HepG2 (cell line): Measurements from ENCODE around the gene SUSD3. TPM values are rescaled to one million over a fixed set of nuclear protein-coding genes. Genes with fewer than 3 reads are reported as not detected.

ENCODE experiments used
- AKAP8 ChIP-seq: sonication (generic); formaldehyde crosslinking; IDR thresholded peaks from 2 replicates; pipeline ENCODE4 v1.5.1; 2020; ENCODE audit warnings: mild to moderate bottlenecking, missing genetic modification reagents
- CSRNP2 ChIP-seq: sonication (generic); formaldehyde crosslinking; conservative IDR thresholded peaks from 2 replicates; pipeline ENCODE4 v1.8.0; 2022; ENCODE audit warnings: low read depth, missing genetic modification reagents
- GABPA ChIP-seq, 2 experiments: IDR thresholded peaks; 2 replicates each; pipeline ENCODE4 v1.6.1; 2011 to 2016; ENCODE audit warnings: low read depth in 2 of 2, low read length in 1 of 2, missing biosample characterization in 1 of 2, missing genetic modification characterization in 1 of 2
- HNRNPLL ChIP-seq: fragments of 200-400 bp; formaldehyde crosslinking; IDR thresholded peaks from 2 replicates; pipeline ENCODE4 v1.6.1; 2017; ENCODE audit warnings: mild to moderate bottlenecking, low read depth, low read length; ENCODE audit not compliant: poor library complexity, severe bottlenecking
- JARID2 ChIP-seq: sonication (generic); formaldehyde crosslinking; IDR thresholded peaks from 2 replicates; pipeline ENCODE4 v1.8.1; 2023; ENCODE audit warnings: missing genetic modification reagents, inconsistent platforms; ENCODE audit not compliant: insufficient replicate concordance
- KLF15 ChIP-seq: sonication (generic); formaldehyde crosslinking; IDR thresholded peaks from 2 replicates; pipeline ENCODE4 v1.8.1; 2023; ENCODE audit warnings: borderline replicate concordance, mild to moderate bottlenecking, inconsistent platforms, missing genetic modification reagents, mixed read lengths
- KLF6 ChIP-seq: IDR thresholded peaks from 2 replicates; pipeline ENCODE4 v1.8.0; 2016; ENCODE audit warnings: missing biosample characterization, missing genetic modification reagents
- MEIS1 ChIP-seq: sonication (generic); formaldehyde crosslinking; IDR thresholded peaks from 2 replicates; pipeline ENCODE4 v1.9.0; 2021; ENCODE audit warnings: mild to moderate bottlenecking, missing genetic modification reagents, moderate library complexity, borderline replicate concordance
- MXD4 ChIP-seq: IDR thresholded peaks from 2 replicates; pipeline ENCODE4 v1.6.1; 2016; ENCODE audit warnings: mild to moderate bottlenecking, missing biosample characterization, missing genetic modification reagents
- PHB2 ChIP-seq: fragments of 450-650 bp; IDR thresholded peaks from 2 replicates; pipeline ENCODE4 v1.6.1; 2018; ENCODE audit not compliant: partially characterized antibody
- RORA ChIP-seq: sonication (generic); formaldehyde crosslinking; IDR thresholded peaks from 2 replicates; pipeline ENCODE4 v1.5.0; 2020; ENCODE audit warnings: mild to moderate bottlenecking, missing genetic modification reagents, moderate library complexity
- SETDB1 ChIP-seq: sonication (generic); formaldehyde crosslinking; IDR thresholded peaks from 2 replicates; pipeline ENCODE4 v1.5.1; 2020; ENCODE audit warnings: missing genetic modification reagents, mild to moderate bottlenecking, borderline replicate concordance
- SRSF9 ChIP-seq: fragments of 200-400 bp; formaldehyde crosslinking; IDR thresholded peaks from 2 replicates; pipeline ENCODE4 v1.6.1; 2018; ENCODE audit warnings: borderline replicate concordance, mild to moderate bottlenecking, low read depth, low read length; ENCODE audit not compliant: insufficient read depth, poor library complexity, severe bottlenecking
- ZBTB26 ChIP-seq: IDR thresholded peaks from 2 replicates; pipeline ENCODE4 v1.6.1; 2016; ENCODE audit warnings: missing compliant biosample characterization, missing genetic modification reagents, borderline replicate concordance
- ZFP90 ChIP-seq: sonication (generic); formaldehyde crosslinking; IDR thresholded peaks from 2 replicates; pipeline ENCODE4 v1.8.0; 2022; ENCODE audit warnings: missing genetic modification reagents, mild to moderate bottlenecking, inconsistent platforms, borderline replicate concordance
- ZMAT3 ChIP-seq: sonication (generic); formaldehyde crosslinking; conservative IDR thresholded peaks from 2 replicates; pipeline ENCODE4 v1.7.0; 2021; ENCODE audit warnings: missing genetic modification reagents
- ZNF253 ChIP-seq: sonication (generic); formaldehyde crosslinking; IDR thresholded peaks from 2 replicates; pipeline ENCODE4 v1.8.0; 2022; ENCODE audit warnings: mild to moderate bottlenecking, missing genetic modification reagents, borderline replicate concordance
- ZNF441 ChIP-seq: sonication (generic); formaldehyde crosslinking; IDR thresholded peaks from 2 replicates; pipeline ENCODE4 v1.7.0; 2021; ENCODE audit warnings: missing genetic modification reagents, borderline replicate concordance
- ZNF484 ChIP-seq: sonication (generic); formaldehyde crosslinking; IDR thresholded peaks from 2 replicates; pipeline ENCODE4 v1.5.1; 2020; ENCODE audit warnings: mild to moderate bottlenecking, low read depth, missing genetic modification reagents, borderline replicate concordance
- ZNF572 ChIP-seq: sonication (generic); formaldehyde crosslinking; IDR thresholded peaks from 2 replicates; pipeline ENCODE4 v1.5.1; 2020; ENCODE audit warnings: mild to moderate bottlenecking, missing genetic modification reagents
- ZNF614 ChIP-seq: IDR thresholded peaks from 2 replicates; pipeline ENCODE4 v1.6.1; 2018; ENCODE audit warnings: missing biosample characterization, missing genetic modification reagents, inconsistent platforms, borderline replicate concordance
- polyA plus RNA-seq, 8 experiments: library from polyadenylated mRNA; depleted of rRNA in 3 of 8; stranded (reverse) in 7 of 8; unstranded in 1 of 8; fragments of >200 nt; fragmentation: Illumina TruSeq in 4 of 8; extraction: Trizol in 4 of 8; gene quantifications; 2 replicates each; pipeline versions ENCODE4 v1.2.1 to v1.2.3, GENCODE V29; 2011 to 2016; ENCODE audit warnings: low read depth in 4 of 8, missing spikeins in 1 of 8, mixed read lengths in 1 of 8; ENCODE audit not compliant: insufficient read depth in 1 of 8
- total RNA-seq, 5 experiments: library from RNA; depleted of rRNA; stranded (reverse); fragments of >200 nt; fragmentation: Illumina TruSeq; extraction: Trizol; gene quantifications; 2 replicates each; pipeline ENCODE4 v1.2.3, GENCODE V29; 2016; ENCODE audit warnings: low read depth in 1 of 5
- TF ChIP-seq, protein P1 (sequence below): sonication (generic); formaldehyde crosslinking; IDR thresholded peaks from 2 replicates; pipeline ENCODE4 v1.5.0; 2020; ENCODE audit warnings: mild to moderate bottlenecking, missing genetic modification reagents, borderline replicate concordance

SUSD3 gene
- total and polyA plus RNA-seq, 2 of the 13 experiments (the other 11 are each of a cell fraction or from before 2014, with no cell fraction given) = 7.0 to 9.1 TPM

DNA sequence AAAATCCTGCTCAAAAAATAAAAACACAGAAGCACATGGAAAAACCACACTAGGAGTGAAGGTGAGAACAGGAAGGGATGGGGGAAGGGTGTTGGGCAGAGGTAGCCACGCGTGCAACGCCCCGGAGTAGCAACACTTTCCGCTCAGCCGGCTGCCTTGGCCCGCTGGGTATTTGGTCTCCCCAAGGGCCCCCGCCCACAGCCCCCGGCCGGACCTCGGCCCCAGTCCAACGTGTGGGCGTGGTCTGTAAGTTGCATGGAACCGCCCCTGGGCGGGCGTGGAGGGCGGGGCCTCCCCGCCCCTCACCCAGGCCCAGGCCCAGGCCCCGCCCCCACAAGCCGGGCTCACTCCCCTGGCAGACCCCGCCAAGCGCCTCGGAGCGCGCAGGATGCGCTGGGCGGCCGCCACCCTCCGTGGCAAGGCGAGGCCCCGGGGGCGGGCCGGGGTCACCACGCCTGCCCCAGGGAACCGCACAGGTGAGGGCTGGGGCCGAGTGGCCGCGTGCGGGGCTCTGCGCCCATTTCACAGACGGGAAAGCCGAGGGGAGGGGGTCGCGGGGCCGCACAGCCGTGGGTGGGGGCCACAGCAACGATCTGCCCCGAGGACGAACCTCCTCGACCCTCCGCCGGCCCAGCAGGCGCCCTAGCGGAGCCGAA lies at the start of gene SUSD3 (continued):
- TF ChIP-seq CSRNP2 (CRISPR knock-in tag) = no peak
- TF ChIP-seq HNRNPLL = peak; percentile 41
- no peak for TF ChIP-seq GABPA (IDR thresholded peaks at IDR 0.05; ENCODE audit: low read depth, low read length)
- TF ChIP-seq GABPA (CRISPR knock-in tag; IDR thresholded peaks at IDR 0.05; ENCODE audit: low read depth) = no peak
- no peak for TF ChIP-seq ZNF484 (CRISPR knock-in tag)
- TF ChIP-seq ZFP90 (CRISPR knock-in tag) = no peak
- TF ChIP-seq SRSF9 = no peak
- no peak for TF ChIP-seq MXD4
- TF ChIP-seq ZMAT3 (CRISPR knock-in tag) = no peak
- TF ChIP-seq ZNF253 = no peak
- no peak for TF ChIP-seq PHB2
- TF ChIP-seq MEIS1 (CRISPR knock-in tag) = no peak
- no peak for TF ChIP-seq AKAP8 (CRISPR knock-in tag)
- TF ChIP-seq RORA (CRISPR knock-in tag) = no peak
- 0 out of 2 replicates have a peak, but pooled peaks have one; percentile 7 for TF ChIP-seq ZNF614 (CRISPR knock-in tag)
- no peak for TF ChIP-seq KLF6
- no peak; the same call in 1 of the 2 replicates for TF ChIP-seq ZNF441
- no peak for TF ChIP-seq ZNF572 (CRISPR knock-in tag)
- TF ChIP-seq ZBTB26 (CRISPR knock-in tag) = no peak
- no peak for TF ChIP-seq SETDB1
- TF ChIP-seq JARID2 (CRISPR knock-in tag) = no peak
- TF ChIP-seq, protein P1, sequence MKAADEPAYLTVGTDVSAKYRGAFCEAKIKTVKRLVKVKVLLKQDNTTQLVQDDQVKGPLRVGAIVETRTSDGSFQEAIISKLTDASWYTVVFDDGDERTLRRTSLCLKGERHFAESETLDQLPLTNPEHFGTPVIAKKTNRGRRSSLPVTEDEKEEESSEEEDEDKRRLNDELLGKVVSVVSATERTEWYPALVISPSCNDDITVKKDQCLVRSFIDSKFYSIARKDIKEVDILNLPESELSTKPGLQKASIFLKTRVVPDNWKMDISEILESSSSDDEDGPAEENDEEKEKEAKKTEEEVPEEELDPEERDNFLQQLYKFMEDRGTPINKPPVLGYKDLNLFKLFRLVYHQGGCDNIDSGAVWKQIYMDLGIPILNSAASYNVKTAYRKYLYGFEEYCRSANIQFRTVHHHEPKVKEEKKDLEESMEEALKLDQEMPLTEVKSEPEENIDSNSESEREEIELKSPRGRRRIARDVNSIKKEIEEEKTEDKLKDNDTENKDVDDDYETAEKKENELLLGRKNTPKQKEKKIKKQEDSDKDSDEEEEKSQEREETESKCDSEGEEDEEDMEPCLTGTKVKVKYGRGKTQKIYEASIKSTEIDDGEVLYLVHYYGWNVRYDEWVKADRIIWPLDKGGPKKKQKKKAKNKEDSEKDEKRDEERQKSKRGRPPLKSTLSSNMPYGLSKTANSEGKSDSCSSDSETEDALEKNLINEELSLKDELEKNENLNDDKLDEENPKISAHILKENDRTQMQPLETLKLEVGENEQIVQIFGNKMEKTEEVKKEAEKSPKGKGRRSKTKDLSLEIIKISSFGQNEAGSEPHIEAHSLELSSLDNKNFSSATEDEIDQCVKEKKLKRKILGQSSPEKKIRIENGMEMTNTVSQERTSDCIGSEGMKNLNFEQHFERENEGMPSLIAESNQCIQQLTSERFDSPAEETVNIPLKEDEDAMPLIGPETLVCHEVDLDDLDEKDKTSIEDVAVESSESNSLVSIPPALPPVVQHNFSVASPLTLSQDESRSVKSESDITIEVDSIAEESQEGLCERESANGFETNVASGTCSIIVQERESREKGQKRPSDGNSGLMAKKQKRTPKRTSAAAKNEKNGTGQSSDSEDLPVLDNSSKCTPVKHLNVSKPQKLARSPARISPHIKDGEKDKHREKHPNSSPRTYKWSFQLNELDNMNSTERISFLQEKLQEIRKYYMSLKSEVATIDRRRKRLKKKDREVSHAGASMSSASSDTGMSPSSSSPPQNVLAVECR (CRISPR knock-in tag) = no peak
- no peak for TF ChIP-seq KLF15 (CRISPR knock-in tag)
